Loucy (cell line): ENCODE results near the gene CUEDC2.

Source experiments
- H2AFZ ChIP-seq: fragments of 200-600 bp; sonication (generic); 2 replicates; pipeline ENCODE4 v1.6.0; 2016; ENCODE audit warnings: antibody characterized with exemption, mild to moderate bottlenecking, low read length, moderate library complexity
- H3F3A ChIP-seq: fragments of 200-600 bp; 2 replicates; pipeline ENCODE4 v1.6.0; 2016; ENCODE audit warnings: antibody characterized with exemption, low read depth, mild to moderate bottlenecking
- H3K27me3 ChIP-seq: fragments of 200-600 bp; sonication (generic); 2 replicates; pipeline ENCODE4 v1.6.1; 2014; ENCODE audit warnings: low read length, mild to moderate bottlenecking; ENCODE audit not compliant: insufficient read depth, poor library complexity, severe bottlenecking
- H3K36me3 ChIP-seq: fragments of 200-600 bp; sonication (generic); 2 replicates; pipeline ENCODE4 v1.6.1; 2016; ENCODE audit warnings: low read length; ENCODE audit not compliant: insufficient read depth
- H3K4me1 ChIP-seq: fragments of 200-600 bp; sonication (generic); 2 replicates; pipeline ENCODE4 v1.5.1; 2014; ENCODE audit warnings: low read length, mild to moderate bottlenecking; ENCODE audit not compliant: insufficient read depth, poor library complexity, severe bottlenecking
- H3K4me2 ChIP-seq: fragments of 200-600 bp; sonication (generic); 2 replicates; pipeline ENCODE4 v1.6.0; 2014; ENCODE audit warnings: antibody characterized with exemption, low read length, low read depth, mild to moderate bottlenecking; ENCODE audit not compliant: poor library complexity, severe bottlenecking
- H3K4me3 ChIP-seq: fragments of 200-600 bp; sonication (generic); 2 replicates; pipeline ENCODE4 v1.5.1; 2014; ENCODE audit warnings: low read length, mild to moderate bottlenecking, mixed read lengths; ENCODE audit not compliant: poor library complexity, severe bottlenecking
- H3K79me2 ChIP-seq: fragments of 200-600 bp; sonication (generic); 2 replicates; pipeline ENCODE4 v1.6.1; 2014; ENCODE audit warnings: low read length; ENCODE audit not compliant: insufficient read depth
- H3K9ac ChIP-seq: fragments of 200-600 bp; sonication (generic); 2 replicates; pipeline ENCODE4 v1.6.0; 2014; ENCODE audit warnings: mild to moderate bottlenecking, low read depth, low read length, moderate library complexity; ENCODE audit not compliant: poor library complexity, severe bottlenecking
- H3K9me2 ChIP-seq: fragments of 200-600 bp; sonication (generic); replicated peaks from 2 replicates; pipeline ENCODE4 v1.6.1; 2016; ENCODE audit warnings: low read depth, low read length, mixed read lengths
- H3K9me3 ChIP-seq: fragments of 200-600 bp; sonication (generic); 2 replicates; pipeline ENCODE4 v1.6.1; 2014; ENCODE audit warnings: mild to moderate bottlenecking, antibody characterized with exemption, low read length, low read depth; ENCODE audit not compliant: insufficient read depth
- H4K20me1 ChIP-seq: fragments of 200-600 bp; sonication (generic); 2 replicates; pipeline ENCODE4 v1.6.0; 2014; ENCODE audit warnings: antibody characterized with exemption, low read length, mild to moderate bottlenecking; ENCODE audit not compliant: insufficient read depth, poor library complexity, severe bottlenecking
- CTCF ChIP-seq: fragments of 200-600 bp; sonication (generic); conservative IDR thresholded peaks from 2 replicates; pipeline ENCODE4 v1.5.1; 2014; ENCODE audit warnings: mild to moderate bottlenecking, antibody characterized with exemption, low read length
- EZH2phosphoT487 ChIP-seq: fragments of 200-600 bp; IDR thresholded peaks from 2 replicates; pipeline ENCODE4 v1.6.1; 2018; ENCODE audit warnings: antibody characterized with exemption, mild to moderate bottlenecking, moderate library complexity, borderline replicate concordance

The CUEDC2 gene

GRCh38 chr10:102434394-102435132, 2.2 kb upstream of the CUEDC2 start:
- Histone ChIP-seq H3K9me2 (no peaks in the 10 kb centered on the region), H3K9me3 (no peaks in the 10 kb centered on the region), H3K4me1 (peaks cover 6% of the 10 kb centered on the region), H3K4me2 (no peak overlapping the region), H2AFZ (no peak overlapping the region), H3K4me3 (no peak overlapping the region), H3K27me3 (no peaks in the 10 kb centered on the region), H3F3A (no peaks in the 10 kb centered on the region), H3K36me3 (no peaks in the 10 kb centered on the region), H3K9ac (no peak overlapping the region), H3K79me2 (peaks cover 18% of the 10 kb centered on the region), H4K20me1 (no peaks in the 10 kb centered on the region)
- TF ChIP-seq CTCF (no peak), EZH2phosphoT487 (no peak)

GRCh38 chr10:102433619-102434046, 1.3 kb upstream of the CUEDC2 start:
- H3K27me3 ChIP-seq: no peaks in the 10 kb centered on the region
- no peaks in the 10 kb centered on the region for H3K9me2 ChIP-seq
- no peak overlapping the region for H3K4me2 ChIP-seq
- no peaks in the 10 kb centered on the region for H4K20me1 ChIP-seq
- peaks cover 6% of the 10 kb centered on the region for H3K4me1 ChIP-seq
- peaks cover 18% of the 10 kb centered on the region for H3K79me2 ChIP-seq
- H3F3A ChIP-seq: no peaks in the 10 kb centered on the region
- no peaks in the 10 kb centered on the region for H3K36me3 ChIP-seq
- TF ChIP-seq EZH2phosphoT487 (no peak), CTCF (no peak)
- no peaks in the 10 kb centered on the region for H3K9me3 ChIP-seq
- H2AFZ ChIP-seq: no peak overlapping the region
- no peak overlapping the region for H3K9ac ChIP-seq
- no peak overlapping the region for H3K4me3 ChIP-seq

- H3K4me2 ChIP-seq: peak overlapping the region; percentile 93
- H3K9ac ChIP-seq: peak overlapping the region; percentile 96
- H4K20me1 ChIP-seq: no peaks in the 10 kb centered on the region
- H3K4me1 ChIP-seq: peaks cover 6% of the 10 kb centered on the region
- H2AFZ ChIP-seq: peak overlapping the region; percentile 76
- peak overlapping the region; percentile 91 for H3K4me3 ChIP-seq
- peaks cover 18% of the 10 kb centered on the region for H3K79me2 ChIP-seq
- H3K9me2 ChIP-seq: no peaks in the 10 kb centered on the region
- H3K9me3 ChIP-seq: no peaks in the 10 kb centered on the region
- TF ChIP-seq CTCF: no peak
- no peak for TF ChIP-seq EZH2phosphoT487
- H3F3A ChIP-seq: no peaks in the 10 kb centered on the region
- no peaks in the 10 kb centered on the region for H3K36me3 ChIP-seq
- H3K27me3 ChIP-seq: no peaks in the 10 kb centered on the region
Measured at GRCh38 chr10:102431452-102432124, 786 bp downstream of the CUEDC2 start.
